ENCODE measurements around the gene ORM2.

ORM2 gene

DNA sequence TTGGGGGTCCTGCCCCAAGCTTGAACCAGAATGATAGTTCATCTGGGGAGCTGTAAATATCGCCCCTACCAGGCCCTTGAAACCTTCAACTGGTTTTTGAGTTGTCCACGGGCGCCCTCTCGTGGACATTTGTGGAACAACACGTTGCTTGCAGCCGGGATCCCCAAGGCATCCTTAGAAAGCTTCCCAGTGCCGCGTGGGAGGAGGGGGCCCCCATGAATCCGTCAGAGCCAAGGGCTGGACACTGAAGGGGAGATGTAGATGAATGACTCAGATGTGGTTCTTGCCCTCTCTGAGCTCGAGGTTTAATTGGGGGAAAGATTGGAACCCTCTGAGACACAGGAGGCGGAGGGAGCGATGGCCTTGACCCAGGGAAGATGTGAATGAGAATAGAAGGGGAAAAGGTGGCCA lies 38.6 kb upstream of the ORM2 start:
- Mint-ChIP-seq H3K4me3 (no peak overlapping the region), H3K4me1 (peaks cover 33% of the 10 kb centered on the region), H3K27me3 (ENCODE audit: low read depth) (peaks cover 5% of the 10 kb centered on the region), H3K36me3 (ENCODE audit: low read depth) (peaks cover 45% of the 10 kb centered on the region), H3K27ac (peak overlapping the region in 2 of 3 experiments; percentile 16 to 54), H3K9me3 (peaks cover 24% of the 10 kb centered on the region)
- TF ChIP-seq, protein P1, sequence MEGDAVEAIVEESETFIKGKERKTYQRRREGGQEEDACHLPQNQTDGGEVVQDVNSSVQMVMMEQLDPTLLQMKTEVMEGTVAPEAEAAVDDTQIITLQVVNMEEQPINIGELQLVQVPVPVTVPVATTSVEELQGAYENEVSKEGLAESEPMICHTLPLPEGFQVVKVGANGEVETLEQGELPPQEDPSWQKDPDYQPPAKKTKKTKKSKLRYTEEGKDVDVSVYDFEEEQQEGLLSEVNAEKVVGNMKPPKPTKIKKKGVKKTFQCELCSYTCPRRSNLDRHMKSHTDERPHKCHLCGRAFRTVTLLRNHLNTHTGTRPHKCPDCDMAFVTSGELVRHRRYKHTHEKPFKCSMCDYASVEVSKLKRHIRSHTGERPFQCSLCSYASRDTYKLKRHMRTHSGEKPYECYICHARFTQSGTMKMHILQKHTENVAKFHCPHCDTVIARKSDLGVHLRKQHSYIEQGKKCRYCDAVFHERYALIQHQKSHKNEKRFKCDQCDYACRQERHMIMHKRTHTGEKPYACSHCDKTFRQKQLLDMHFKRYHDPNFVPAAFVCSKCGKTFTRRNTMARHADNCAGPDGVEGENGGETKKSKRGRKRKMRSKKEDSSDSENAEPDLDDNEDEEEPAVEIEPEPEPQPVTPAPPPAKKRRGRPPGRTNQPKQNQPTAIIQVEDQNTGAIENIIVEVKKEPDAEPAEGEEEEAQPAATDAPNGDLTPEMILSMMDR (IDR thresholded peaks at IDR 0.05; ENCODE audit: unreplicated experiment in 3 of 3), result peak; percentile 88 to 95 (median 93)

DNA sequence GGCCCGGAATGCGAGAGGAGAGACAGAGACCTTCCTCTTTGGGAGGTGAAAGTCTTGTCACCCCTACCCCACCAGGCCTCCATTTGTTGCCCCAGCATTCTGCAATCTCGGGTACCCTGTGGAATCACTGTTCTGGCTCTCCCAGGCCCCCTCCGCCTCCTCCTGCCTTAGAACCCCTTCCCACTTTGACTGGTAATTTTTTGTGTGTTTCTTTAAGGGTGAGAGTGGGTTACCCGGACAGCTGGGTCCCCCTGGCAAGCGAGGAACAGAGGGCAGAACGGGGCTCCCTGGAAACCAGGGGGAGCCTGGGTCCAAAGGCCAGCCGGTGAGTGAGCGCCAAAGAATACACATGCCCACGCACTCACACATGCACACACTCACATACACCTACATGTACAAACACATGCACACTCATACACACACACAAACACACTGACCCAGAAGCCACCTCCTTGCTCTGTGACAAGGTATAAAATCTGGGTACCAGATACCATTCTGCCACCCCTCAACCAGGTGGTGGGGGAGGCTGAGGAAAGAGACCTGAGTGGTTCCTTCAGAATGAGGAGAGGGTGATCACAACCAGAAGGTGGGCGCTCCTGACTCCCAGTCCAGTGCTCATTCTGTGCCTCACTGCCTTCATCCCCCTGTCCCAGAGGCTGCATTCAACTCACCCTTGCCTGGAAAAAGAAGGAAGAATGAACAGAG lies 37.6 kb upstream of the ORM2 start:
- H3K4me1 Mint-ChIP-seq, result peaks cover 24% of the 10 kb centered on the region
- H3K27me3 Mint-ChIP-seq (ENCODE audit: low read depth), result no peaks in the 10 kb centered on the region
- H3K36me3 Mint-ChIP-seq (ENCODE audit: low read depth), result peaks cover 55% of the 10 kb centered on the region
- TF ChIP-seq, protein P1 (IDR thresholded peaks at IDR 0.05; ENCODE audit: unreplicated experiment in 3 of 3), result no peak
- H3K9me3 Mint-ChIP-seq, result peaks cover 24% of the 10 kb centered on the region
- H3K4me3 Mint-ChIP-seq, result no peak overlapping the region
- H3K27ac Mint-ChIP-seq, result no peak overlapping the region

DNA sequence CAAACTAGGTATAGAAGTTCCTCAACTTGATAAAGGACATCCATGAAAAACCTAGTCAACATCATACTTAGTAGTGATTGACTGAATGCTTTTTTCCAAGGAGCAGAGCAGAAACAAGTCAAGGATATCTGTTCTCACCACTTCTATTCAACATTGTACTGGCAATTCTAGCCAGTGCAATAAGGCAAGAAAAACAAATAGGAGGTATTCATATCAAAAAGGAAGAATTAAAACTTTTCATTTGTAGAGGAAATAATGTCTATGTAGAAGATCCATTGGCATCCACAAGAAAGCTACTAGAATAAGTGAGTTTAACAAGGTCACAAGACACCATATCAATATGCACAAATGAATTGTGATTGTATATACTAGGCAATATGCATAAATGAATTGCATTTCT lies 35.0 kb upstream of the ORM2 start:
- Mint-ChIP-seq H3K27me3 (ENCODE audit: low read depth) (no peaks in the 10 kb centered on the region), H3K36me3 (ENCODE audit: low read depth) (peaks cover 79% of the 10 kb centered on the region), H3K4me3 (no peak overlapping the region), H3K4me1 (peaks cover 10% of the 10 kb centered on the region), H3K9me3 (peaks cover 24% of the 10 kb centered on the region), H3K27ac (no peak overlapping the region)
- TF ChIP-seq, protein P1 (IDR thresholded peaks at IDR 0.05; ENCODE audit: unreplicated experiment in 3 of 3), result no peak

DNA sequence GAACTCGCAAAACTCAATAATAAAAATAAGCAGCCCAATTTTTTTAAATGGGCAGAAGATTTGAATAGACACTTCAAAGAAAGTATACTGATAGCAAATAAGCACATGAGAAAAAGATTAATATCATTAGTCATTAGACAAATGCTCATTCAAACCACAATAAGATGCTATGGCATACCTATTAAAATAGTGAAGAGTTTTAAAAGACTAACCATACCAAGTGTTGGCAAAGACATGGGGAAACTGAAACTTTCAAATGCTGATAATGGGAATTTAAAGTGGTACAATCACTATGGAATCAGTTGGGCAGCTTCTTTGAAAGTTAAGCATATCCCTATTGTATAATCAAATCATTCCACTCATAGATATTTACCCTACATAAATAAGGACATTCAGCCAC lies 33.3 kb upstream of the ORM2 start:
- peaks cover 83% of the 10 kb centered on the region for H3K36me3 Mint-ChIP-seq (ENCODE audit: low read depth)
- peaks cover 24% of the 10 kb centered on the region for H3K9me3 Mint-ChIP-seq
- TF ChIP-seq, protein P1 (IDR thresholded peaks at IDR 0.05; ENCODE audit: unreplicated experiment in 3 of 3), result no peak

DNA sequence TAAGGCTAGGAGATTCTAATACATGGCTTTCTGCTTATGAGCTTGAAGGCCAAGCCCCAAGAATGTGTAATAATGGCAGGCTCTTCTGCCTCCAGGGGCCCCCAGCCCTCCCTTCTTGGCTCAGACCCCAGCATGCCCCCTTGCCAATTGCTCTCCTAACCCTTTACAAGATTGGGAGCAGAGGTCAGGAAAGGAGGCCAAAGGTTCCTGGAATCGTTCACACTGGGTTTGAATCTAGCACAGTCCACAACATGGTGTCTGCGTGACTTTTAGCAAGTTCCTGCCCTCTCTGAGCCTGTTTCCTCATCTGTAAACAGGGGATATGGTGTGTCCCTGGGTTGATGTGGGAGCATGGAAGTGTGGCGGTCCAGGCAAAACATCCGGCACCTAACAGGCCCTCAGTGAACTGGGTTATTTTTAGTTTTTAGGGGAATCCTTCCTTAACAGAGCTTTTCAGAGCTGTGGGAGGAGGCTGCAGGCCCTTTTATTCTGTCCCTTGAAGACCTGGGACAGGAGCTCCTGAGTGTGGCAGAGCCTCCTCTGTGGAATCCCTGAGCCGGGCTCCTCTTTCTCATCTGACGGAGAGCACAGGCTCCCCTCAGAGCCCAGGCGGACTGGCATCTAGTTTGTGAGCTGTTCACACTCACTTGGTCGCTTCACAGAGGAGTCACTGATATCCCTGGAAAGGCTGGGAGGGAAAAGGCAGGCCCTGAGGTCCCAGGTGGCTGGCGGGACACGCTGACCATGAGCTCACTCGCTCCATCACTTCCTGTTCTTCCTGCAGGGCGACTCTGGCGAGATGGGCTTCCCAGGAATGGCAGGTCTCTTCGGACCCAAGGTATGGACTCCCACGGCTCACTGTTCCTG lies 30.1 kb upstream of the ORM2 start:
- Mint-ChIP-seq H3K36me3 (ENCODE audit: low read depth) (peaks cover 67% of the 10 kb centered on the region), H3K27me3 (ENCODE audit: low read depth) (no peaks in the 10 kb centered on the region), H3K27ac (no peak overlapping the region), H3K4me1 (no peaks in the 10 kb centered on the region), H3K9me3 (peaks cover 14% of the 10 kb centered on the region), H3K4me3 (no peak overlapping the region)
- TF ChIP-seq, protein P1 (IDR thresholded peaks at IDR 0.05; ENCODE audit: unreplicated experiment in 3 of 3), result no peak

More for the DNA sequence above, 33.3 kb upstream of the ORM2 start:
- Mint-ChIP-seq H3K4me1 (peaks cover 4% of the 10 kb centered on the region), H3K27ac (no peak overlapping the region), H3K4me3 (no peak overlapping the region), H3K27me3 (ENCODE audit: low read depth) (no peaks in the 10 kb centered on the region)
